ENCODE measurements around the gene PLPPR1. TPM values are rescaled to one million over a fixed set of nuclear protein-coding genes. Genes with fewer than 3 reads are reported as not detected.
"Not testable (repeated sequence)": the region's sequence is repeated elsewhere in the genome, so short reads cannot be mapped to it uniquely, and the experiment has no call there.

Gene PLPPR1
- total and polyA plus RNA-seq, 2 of the 13 experiments (the other 11 are each of a cell fraction or from before 2014, with no cell fraction given) = 16.0 to 84.7 TPM

GRCh38 chr9:101327422-101327909 is 298.9 kb downstream of the PLPPR1 start (continued):
- TF ChIP-seq, protein P1, sequence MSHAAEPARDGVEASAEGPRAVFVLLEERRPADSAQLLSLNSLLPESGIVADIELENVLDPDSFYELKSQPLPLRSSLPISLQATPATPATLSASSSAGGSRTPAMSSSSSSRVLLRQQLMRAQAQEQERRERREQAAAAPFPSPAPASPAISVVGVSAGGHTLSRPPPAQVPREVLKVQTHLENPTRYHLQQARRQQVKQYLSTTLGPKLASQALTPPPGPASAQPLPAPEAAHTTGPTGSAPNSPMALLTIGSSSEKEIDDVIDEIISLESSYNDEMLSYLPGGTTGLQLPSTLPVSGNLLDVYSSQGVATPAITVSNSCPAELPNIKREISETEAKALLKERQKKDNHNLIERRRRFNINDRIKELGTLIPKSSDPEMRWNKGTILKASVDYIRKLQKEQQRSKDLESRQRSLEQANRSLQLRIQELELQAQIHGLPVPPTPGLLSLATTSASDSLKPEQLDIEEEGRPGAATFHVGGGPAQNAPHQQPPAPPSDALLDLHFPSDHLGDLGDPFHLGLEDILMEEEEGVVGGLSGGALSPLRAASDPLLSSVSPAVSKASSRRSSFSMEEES (CRISPR knock-in tag; IDR thresholded peaks at IDR 0.05) = peak; percentile 99
- TF ChIP-seq BCL6 (CRISPR knock-in tag; IDR thresholded peaks at IDR 0.05) = peak; percentile 69
- TF ChIP-seq KDM1A (CRISPR knock-in tag; IDR thresholded peaks at IDR 0.05) = peak; percentile 80; the same call in 1 of the 2 replicates
- TF ChIP-seq, protein P2, sequence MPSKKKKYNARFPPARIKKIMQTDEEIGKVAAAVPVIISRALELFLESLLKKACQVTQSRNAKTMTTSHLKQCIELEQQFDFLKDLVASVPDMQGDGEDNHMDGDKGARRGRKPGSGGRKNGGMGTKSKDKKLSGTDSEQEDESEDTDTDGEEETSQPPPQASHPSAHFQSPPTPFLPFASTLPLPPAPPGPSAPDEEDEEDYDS (CRISPR knock-in tag; IDR thresholded peaks at IDR 0.05) = peak; percentile 51; the same call in 1 of the 2 replicates
- not testable (repeated sequence) for TF ChIP-seq NONO (IDR thresholded peaks at IDR 0.05)
- TF ChIP-seq NONO (CRISPR knock-in tag; conservative IDR thresholded peaks at IDR 0.05) = 0 out of 2 replicates have a peak, but pooled peaks have one; percentile 10
- peak; percentile 71; the same call in 1 of the 2 replicates for TF ChIP-seq THAP11 (CRISPR knock-in tag; IDR thresholded peaks at IDR 0.05)
- TF ChIP-seq FOXP1 (IDR thresholded peaks at IDR 0.05) = 0 out of 2 replicates have a peak, but pooled peaks have one; percentile 47
- TF ChIP-seq FOXP1 (CRISPR knock-in tag; IDR thresholded peaks at IDR 0.05) = peak; percentile 90
- peak; percentile 82 for TF ChIP-seq FOXP4 (CRISPR knock-in tag; IDR thresholded peaks at IDR 0.05)
- peak; percentile 95 to 96 for TF ChIP-seq NR2F1 (CRISPR knock-in tag; IDR thresholded peaks at IDR 0.05)
- peak; percentile 69; the same call in 1 of the 2 replicates for TF ChIP-seq SIX1 (CRISPR knock-in tag; IDR thresholded peaks at IDR 0.05; ENCODE audit: borderline replicate concordance)
- TF ChIP-seq HDAC1 (CRISPR knock-in tag; IDR thresholded peaks at IDR 0.05) = peak; percentile 61; the same call in 1 of the 2 replicates
- TF ChIP-seq SIX4 (CRISPR knock-in tag; IDR thresholded peaks at IDR 0.05) = peak; percentile 55
- peak; percentile 66; the same call in 1 of the 2 replicates for TF ChIP-seq NFIC (IDR thresholded peaks at IDR 0.05; ENCODE audit: low read length)
- TF ChIP-seq SOX13 (IDR thresholded peaks at IDR 0.05) = peak; percentile 75
- TF ChIP-seq SOX13 (CRISPR knock-in tag; conservative IDR thresholded peaks at IDR 0.05 in 1 of 2, IDR thresholded peaks at IDR 0.05 in 1 of 2) = peak in 1 of 2 experiments; percentile 98; a peak in 2 of 4 replicates
- 0 out of 2 replicates have a peak, but pooled peaks have one; percentile 21 for TF ChIP-seq ZNF143 (CRISPR knock-in tag; IDR thresholded peaks at IDR 0.05)
- peak; percentile 59; the same call in 1 of the 2 replicates for TF ChIP-seq HMG20B (CRISPR knock-in tag; conservative IDR thresholded peaks at IDR 0.05)
- peak; percentile 97 for TF ChIP-seq ZMYM4 (CRISPR knock-in tag; IDR thresholded peaks at IDR 0.05)
- TF ChIP-seq ZBTB39 (CRISPR knock-in tag; IDR thresholded peaks at IDR 0.05) = peak; percentile 91
